Lower leg skin (tissue), 3 donors: ENCODE results near the gene STRA6.

Experiments
- POLR2A ChIP-seq, 2 donors: fragments of 450-650 bp; IDR thresholded peaks; one replicate each; pipeline ENCODE4 v1.6.1; 2016 to 2017; ENCODE audit warnings: antibody characterized with exemption in 2 of 2, mild to moderate bottlenecking in 1 of 2, moderate library complexity in 1 of 2
- TF ChIP-seq, protein P1 (sequence below), 3 donors: fragments of 450-650 bp; IDR thresholded peaks; one replicate each; pipeline ENCODE4 v1.5.1; 2016; ENCODE audit warnings: antibody characterized with exemption in 3 of 3, mild to moderate bottlenecking in 3 of 3, moderate library complexity in 2 of 3

GRCh38 chr15:74179101-74179841 lies 23.3 kb downstream of the STRA6 start:
- no peak for TF ChIP-seq POLR2A (IDR thresholded peaks at IDR 0.05)
- TF ChIP-seq, protein P1, sequence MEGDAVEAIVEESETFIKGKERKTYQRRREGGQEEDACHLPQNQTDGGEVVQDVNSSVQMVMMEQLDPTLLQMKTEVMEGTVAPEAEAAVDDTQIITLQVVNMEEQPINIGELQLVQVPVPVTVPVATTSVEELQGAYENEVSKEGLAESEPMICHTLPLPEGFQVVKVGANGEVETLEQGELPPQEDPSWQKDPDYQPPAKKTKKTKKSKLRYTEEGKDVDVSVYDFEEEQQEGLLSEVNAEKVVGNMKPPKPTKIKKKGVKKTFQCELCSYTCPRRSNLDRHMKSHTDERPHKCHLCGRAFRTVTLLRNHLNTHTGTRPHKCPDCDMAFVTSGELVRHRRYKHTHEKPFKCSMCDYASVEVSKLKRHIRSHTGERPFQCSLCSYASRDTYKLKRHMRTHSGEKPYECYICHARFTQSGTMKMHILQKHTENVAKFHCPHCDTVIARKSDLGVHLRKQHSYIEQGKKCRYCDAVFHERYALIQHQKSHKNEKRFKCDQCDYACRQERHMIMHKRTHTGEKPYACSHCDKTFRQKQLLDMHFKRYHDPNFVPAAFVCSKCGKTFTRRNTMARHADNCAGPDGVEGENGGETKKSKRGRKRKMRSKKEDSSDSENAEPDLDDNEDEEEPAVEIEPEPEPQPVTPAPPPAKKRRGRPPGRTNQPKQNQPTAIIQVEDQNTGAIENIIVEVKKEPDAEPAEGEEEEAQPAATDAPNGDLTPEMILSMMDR (IDR thresholded peaks at IDR 0.05), result no peak
